Activated CD8-positive, alpha-beta memory T cell treated with anti-CD3 and anti-CD28 coated beads for 48 hours (primary cell): Measurements from ENCODE around the gene AGPAT4.
A peak's percentile ranks its signal among the peaks of the same experiment; 100 is the strongest.

Source experiments
- DNase-seq, 3 experiments: peaks; one replicate each; pipeline ENCODE4 v3.0.0-alpha.2; 2020; ENCODE audit warnings: low read depth in 2 of 3, low spot score in 2 of 3

AGPAT4 gene

DNA sequence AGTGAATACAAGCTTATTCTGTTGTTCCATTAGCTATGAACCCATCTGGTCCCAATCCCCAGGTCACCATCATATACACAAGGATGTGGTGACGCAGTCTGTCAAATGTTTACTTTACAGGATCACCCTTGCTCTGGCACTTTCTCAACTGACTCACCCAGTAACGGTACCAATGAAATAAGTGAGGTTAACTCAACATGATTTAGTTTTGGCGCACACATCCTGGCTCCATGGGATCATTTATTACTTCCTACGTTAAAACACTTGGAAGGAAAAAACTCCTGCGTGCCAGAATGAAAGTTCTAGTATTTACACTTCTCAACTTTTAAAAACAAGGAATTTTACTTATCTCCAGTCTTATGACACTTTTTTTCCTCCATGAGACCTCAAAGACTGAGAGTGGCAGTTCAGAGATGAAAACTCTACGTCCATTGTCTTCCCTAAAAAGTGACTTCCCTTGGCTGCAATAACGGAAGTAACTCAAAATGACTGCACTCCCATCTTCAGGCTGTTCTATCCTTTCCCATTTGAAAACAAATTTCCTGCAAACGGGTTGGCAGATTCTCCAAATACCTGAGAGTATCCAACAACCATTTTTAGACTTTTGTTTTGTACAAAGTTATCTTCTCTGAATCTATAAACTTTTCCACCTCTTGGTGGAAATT, 15.9 kb downstream of the AGPAT4 start:
- DNase-seq: no peak

- no peak for DNase-seq
Measured at GRCh38 chr6:161256407-161256806, 17.5 kb downstream of the AGPAT4 start.

GRCh38 chr6:161255518-161255917, 18.3 kb downstream of the AGPAT4 start:
- DNase-seq: no peak

DNA sequence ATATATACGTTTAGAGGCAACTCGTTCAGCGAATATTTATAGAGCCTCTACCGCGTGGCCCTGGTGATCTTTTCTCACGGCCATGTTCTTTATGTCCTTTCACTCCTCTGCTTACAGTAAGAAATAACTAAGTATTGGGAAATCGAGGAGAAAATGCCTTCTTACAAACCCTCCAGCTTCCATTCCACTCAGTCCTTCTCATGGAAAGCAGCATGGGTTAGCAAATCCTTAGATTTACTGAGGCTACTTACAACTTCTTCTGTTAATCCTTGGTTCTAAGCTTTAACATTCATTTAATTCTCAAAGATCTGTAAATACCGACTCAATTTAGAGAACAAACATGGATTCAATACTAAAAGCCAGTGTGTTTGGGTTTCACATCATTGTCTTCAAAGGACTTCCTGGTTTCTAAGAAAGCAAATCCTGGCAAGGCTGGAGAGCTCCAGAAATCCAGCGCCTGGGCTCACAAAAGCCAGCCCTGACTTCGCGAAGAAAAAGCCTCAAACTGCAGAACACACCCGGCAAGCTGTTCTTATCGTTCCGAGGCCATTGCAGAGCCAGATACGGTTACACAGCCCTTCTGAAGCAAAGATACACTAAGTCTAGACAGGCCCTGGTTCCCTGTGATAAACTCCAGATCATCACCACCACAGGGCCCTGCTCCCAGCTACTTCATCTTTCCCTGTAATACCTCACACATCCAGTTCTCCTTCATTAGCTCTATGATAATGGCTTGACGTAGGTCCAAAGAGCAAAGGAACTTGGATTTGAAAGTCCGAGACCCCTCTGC, 19.2 kb downstream of the AGPAT4 start:
- no peak for DNase-seq

- no peak for DNase-seq
Measured at GRCh38 chr6:161254126-161254463, 19.8 kb downstream of the AGPAT4 start.

- no peak for DNase-seq
Measured at GRCh38 chr6:161251345-161251744, 22.5 kb downstream of the AGPAT4 start.

- DNase-seq: no peak
Measured at GRCh38 chr6:161249327-161249726, 24.5 kb downstream of the AGPAT4 start.

DNA sequence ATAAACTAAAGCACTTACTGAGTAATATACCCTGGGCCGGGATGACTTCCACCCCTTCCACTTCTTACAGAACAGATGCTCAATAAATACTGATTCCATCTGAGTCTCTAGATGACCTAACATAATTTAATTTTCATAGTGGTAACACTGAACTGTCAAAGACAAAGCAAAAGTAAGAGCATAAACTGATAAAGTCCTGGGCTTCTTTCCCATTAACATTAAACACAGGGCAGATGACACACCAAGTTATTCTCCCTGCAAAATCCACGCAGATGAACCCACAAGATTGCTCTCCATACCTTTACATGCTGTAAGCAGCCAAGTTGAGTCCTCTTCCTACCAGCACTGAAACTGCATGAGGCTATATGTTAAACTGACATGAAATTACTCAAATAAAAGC, 27.1 kb downstream of the AGPAT4 start:
- DNase-seq: no peak

- no peak for DNase-seq
Measured at GRCh38 chr6:161245363-161245762, 28.5 kb downstream of the AGPAT4 start.

- no peak for DNase-seq
Measured at GRCh38 chr6:161244725-161245124, 29.1 kb downstream of the AGPAT4 start.

DNA sequence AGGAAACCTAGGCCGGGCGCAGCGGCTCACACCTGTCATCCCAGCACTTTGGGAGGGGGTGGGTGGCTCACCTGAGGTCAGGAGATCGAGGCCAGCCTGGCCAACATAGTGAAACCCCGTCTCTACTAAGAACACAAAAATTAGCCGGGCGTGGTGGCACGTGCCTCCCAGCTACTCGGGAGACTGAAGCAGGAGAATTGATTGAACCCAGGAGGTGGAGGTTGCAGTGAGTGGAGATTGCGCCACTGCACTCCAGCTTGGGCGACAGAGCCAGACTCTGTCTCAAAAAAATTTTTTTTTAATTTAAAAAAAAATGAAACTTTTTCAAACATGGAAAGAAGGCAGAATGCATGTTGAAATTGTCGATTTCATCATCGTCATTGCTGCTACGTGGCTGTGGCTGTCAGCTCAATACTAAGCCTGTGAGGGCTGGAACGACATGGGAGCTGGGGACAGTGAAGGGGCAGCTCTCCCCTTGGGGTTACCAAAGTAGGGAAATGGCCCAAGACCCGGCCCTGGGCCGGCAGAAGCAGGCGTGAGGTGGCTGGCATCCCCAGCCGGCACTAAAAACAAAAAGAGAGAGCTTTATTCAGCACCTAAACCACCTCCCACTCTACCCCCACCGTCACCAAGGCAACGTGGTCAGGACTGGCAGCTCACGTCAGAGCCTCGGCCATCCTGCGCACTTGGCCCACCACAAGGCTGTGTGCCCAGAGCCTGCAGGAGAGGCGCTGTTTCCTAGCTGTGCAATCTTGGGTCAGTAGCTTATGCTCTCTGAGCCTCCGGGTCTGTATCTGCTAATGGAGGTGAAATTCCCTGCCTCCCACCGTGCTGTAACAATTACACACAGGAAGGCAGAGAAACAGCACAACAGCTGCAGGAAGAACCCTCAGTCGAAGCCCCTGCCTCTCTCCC, 30.8 kb downstream of the AGPAT4 start:
- DNase-seq: peak in 1 of 3 experiments; percentile 26

- no peak for DNase-seq
Measured at GRCh38 chr6:161242113-161242512, 31.7 kb downstream of the AGPAT4 start.

GRCh38 chr6:161239001-161239400, 34.9 kb downstream of the AGPAT4 start:
- no peak for DNase-seq

GRCh38 chr6:161238500-161238899, 35.4 kb downstream of the AGPAT4 start:
- no peak for DNase-seq

GRCh38 chr6:161238081-161238480, 35.8 kb downstream of the AGPAT4 start:
- no peak for DNase-seq

GRCh38 chr6:161237176-161237575, 36.7 kb downstream of the AGPAT4 start:
- DNase-seq: no peak

- DNase-seq: no peak
Measured at GRCh38 chr6:161235776-161236633, 37.9 kb downstream of the AGPAT4 start.

DNA sequence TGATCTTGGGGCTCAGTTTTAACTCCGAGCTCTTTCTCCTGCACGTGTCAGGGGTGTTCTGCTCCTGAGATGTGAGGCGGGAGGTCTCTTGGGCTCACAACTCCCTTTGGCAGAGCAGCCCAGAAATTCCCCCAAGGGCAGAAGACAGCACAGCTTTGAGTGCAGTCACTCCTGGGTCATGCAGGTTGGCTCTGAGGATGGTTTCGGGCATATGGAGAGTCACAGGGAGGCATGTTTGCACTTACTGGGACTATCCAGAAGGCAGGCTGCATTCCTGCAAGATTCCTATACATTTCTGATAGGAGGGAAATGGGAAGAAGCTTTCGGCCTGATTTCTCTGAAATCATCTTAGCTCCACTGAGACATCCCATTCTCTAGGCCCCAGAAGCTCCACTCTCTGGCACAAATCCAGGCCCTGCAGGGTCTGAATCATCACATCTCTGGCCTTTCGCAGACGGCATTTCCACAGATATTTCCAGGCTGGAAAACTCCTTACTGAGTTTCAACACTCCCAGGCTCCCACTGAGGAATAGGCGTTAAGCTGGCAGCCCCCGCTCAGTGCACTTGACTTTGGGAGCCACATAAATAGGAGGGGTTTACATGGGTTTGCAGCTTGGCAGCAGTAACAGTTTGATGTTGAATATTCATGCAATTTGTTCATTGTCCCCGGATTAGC, 39.7 kb downstream of the AGPAT4 start:
- no peak for DNase-seq

GRCh38 chr6:161232467-161232866, 41.4 kb downstream of the AGPAT4 start:
- DNase-seq: no peak

- DNase-seq: no peak
Measured at GRCh38 chr6:161232010-161232409, 41.9 kb downstream of the AGPAT4 start.
